GM21367 (cell line): ENCODE results near the gene HNRNPUL2.
A peak's percentile ranks its signal among the peaks of the same experiment; 100 is the strongest.
"Not testable (repeated sequence)": the region's sequence is repeated elsewhere in the genome, so short reads cannot be mapped to it uniquely, and the experiment has no call there.

Experiments
- ATAC-seq: cut with Tn5 transposase; IDR thresholded peaks from one replicate; pipeline ENCODE4 v1.9.1; 2021; ENCODE audit not compliant: unreplicated experiment

Gene HNRNPUL2

DNA sequence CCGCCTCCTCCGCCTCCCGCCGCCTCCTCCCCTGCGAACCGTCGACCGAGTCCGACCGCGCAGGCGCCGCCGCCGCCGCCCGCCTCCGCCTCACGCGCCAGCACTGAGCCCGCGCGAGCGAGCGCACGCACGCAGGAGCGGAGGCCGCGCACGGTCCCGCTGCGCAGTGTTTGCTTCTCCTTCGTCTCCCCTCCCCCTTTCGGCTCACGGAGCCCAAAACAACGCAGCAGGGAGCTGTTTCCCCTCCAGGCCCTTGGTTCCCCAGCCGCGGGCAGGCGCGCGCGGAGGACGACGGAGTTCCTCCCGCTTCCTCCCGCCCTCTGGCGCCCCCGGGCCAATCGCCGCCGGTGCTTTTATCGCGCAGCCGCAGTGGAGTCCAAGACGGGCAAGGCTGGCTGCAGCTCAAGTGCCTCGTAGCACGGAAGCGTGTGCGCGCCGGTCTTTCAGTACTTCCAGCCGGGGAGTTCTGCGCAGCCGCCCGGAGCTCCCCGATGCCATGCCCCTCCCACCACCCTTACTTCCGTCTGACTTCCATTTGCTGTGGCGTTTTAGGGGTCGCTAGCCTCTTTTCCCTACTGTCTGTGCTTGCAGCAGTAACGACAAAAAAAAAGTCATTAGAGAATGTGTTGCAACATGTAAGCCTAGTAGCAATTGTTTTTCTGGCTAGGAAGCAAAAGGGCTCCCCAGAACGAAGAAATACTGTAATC lies at the start of gene HNRNPUL2:
HNRNPUL2 (minus strand) TSS at position 293 of the 707 bp plus-strand sequence. CDS start 301 bp downstream, outside the sequence.
- ATAC-seq, result peak; percentile 64

DNA sequence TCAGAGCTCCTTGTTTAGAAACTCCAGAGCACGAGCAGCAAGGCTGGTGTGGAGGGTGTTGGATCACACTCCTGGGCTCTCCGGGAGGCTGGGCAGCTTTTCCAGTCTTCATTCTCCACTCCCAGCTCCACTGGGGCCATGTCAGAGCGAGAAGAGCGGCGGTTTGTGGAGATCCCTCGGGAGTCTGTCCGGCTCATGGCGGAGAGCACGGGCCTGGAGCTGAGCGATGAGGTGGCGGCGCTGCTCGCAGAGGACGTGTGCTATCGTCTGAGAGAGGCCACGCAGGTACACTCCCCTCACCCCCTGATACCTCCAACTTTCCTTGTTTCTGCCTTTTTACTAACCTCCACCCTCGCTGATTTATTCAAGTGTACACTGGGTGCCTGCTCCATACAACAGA lies 48.4 kb upstream of the HNRNPUL2 start:
- no peak for ATAC-seq

DNA sequence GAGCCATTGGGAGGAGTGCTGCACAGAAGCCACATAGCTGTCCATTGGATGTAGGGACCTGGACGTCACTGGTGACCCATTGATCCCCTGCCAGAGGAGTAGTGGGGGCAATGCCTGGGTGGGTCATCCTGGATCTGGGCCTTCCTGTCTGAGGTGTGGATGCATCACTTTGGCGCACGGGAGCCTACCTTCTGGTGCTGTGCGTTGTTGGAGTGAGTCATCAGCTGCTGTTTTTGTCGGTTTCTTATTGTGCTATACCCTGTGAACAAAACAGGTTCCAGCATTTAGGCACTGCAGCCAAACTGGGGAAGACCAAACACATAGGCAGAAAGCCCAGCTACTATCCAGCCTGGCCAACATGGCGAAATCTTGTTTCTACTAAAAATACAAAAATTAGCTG lies 47.1 kb upstream of the HNRNPUL2 start:
- ATAC-seq, result no peak

DNA sequence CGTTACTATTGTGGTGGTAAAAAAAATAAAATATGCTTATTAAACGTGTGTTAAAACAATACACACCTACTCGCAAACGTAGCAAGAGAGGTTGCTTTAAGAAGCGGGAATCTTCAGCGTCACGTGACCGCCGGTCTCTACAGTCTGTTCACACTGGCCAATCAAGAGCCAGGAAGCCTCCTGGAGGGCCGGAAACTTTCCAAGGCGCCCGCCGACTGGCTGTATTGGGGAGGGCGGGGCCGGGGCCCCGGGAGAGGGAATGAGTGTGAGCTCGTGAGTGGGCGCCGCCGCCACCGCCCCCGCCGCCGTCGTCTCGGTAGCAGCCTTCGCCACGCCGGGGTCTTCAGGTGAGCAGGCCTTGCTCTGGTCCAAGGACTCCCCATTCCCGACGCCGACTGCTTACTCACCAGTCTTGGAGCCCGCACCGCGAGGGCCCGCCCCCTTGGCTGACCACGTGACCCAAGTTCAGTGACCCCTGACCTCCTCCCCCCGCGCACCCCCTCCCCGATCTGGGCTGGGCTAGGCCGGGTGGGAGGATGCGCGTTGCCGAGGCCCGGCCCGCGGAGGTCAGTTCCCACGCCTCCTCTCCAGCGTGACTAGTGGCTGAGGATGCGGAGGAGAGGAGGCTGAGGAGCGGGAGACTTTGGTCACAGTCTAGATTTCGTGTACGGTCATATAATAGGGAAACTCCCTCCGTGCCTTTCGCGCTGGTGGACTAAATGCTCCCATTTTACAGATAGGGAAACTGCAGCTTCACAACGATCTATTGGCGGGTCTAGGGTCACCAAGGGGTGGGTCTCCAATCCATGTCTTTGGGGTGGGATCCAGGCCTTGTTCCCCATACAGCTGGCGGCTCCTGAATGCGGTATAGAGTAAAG lies 44.1 kb upstream of the HNRNPUL2 start, which contains the start of gene TAF6L:
TAF6L (plus strand) TSS at position 253 of the 878 bp plus-strand sequence. CDS start 4,388 bp downstream, outside the sequence.
- ATAC-seq, result peak; percentile 65

GRCh38 chr11:62770778-62771143 lies 43.5 kb upstream of the HNRNPUL2 start:
- no peak for ATAC-seq

DNA sequence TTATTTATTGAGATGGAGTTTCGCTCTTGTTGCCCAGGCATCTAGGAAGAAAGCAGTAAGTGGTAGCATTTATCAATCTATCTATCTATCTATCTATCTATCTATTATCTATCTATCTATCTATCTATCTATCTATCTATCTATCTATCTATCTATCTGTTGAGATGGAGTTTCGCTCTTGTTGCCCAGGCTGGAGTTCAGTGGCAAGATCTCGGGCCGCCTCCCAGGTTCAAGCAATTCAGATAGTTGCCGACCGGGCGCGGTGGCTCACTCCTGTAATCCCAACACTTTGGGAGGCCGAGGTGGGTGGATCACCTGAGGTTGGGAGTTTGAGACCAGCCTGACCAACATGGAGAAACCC lies 33.6 kb upstream of the HNRNPUL2 start:
- not testable (repeated sequence) for ATAC-seq

GRCh38 chr11:62757846-62758788 lies 30.9 kb upstream of the HNRNPUL2 start:
- ATAC-seq, result no peak

- ATAC-seq, result no peak
Observed at GRCh38 chr11:62755086-62755615, 27.9 kb upstream of the HNRNPUL2 start.

DNA sequence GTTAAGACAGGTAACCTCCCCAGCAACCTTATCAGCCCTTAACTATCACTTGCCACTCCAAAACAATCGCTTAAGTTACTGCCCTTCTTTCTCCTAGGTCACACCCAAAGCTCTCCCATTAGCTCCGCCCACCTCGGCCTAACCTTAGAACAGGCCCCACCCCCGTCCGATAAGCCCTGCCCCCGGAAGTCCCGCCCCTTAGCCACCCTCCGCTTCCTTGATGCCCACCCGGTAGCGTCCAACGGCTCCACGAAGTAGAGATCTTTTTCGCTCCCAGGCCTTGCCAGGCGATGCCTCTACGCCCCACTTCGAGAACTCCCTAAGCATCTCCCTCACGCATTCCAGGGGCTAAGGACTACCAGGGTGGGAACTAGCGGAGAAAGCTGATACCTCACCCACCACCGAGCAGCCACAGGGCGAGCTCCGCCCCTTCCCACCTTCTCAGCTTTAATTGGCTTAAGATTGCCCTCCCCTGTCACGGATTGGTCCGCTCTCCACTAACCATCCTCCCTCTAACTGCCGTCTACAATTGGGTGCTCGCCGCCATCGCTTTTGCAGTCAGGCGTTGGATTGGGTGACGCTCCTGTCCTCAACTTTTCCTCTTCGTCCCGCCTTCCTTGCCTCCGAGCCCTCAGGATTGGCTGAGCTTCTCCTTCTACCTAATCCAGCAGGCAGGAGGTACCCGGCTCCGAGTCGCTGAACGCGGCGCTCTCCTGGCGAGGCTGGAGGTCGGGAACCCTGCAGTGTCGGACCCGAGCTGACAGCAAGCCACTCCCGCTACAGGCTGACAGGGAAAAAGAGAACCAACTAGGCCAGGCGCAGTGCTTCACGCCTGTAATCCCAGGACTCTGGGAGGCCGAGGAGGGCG lies 26.7 kb upstream of the HNRNPUL2 start, which contains the start of gene ZBTB3:
ZBTB3 (minus strand) TSS at position 425 of the 868 bp plus-strand sequence. CDS start 496 bp downstream, outside the sequence.
- ATAC-seq, result peak; percentile 95

DNA sequence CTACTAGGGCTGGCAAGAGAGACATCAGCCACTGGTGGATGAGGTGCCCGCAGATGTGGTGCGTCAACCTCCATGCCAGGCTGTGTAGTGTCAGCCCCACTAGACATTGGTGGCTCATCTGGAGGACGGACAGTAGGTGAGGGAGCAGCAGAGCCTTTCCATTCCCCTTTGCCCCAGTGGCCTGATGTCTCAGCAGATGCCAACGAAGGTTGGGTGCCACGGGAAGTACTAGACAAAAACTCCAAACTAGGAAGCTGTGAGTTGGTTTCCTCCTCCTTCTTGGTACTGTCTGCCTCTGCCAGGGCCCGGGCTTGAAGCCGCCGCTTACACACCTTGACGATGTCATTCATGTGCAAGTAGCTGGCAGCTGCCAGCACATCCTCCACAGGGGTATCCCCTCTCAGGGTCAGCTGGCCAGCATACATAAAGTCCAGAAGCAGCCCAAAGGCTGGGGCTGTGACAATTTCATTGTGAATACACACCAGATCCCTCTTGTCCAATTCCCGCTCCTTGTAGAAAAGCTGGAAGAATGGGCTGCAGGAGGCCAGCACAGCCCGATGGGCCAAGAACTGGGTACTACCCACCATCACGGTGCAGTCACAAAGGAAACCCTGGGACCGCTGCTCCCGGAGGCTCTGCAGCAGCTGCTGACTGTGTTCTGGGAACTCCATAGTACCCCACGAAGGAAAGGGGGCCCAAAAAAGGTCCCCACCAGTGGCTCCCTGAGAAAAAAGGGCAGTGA lies 25.9 kb upstream of the HNRNPUL2 start:
- no peak for ATAC-seq

GRCh38 chr11:62752177-62752785 lies 25.0 kb upstream of the HNRNPUL2 start:
- no peak for ATAC-seq

DNA sequence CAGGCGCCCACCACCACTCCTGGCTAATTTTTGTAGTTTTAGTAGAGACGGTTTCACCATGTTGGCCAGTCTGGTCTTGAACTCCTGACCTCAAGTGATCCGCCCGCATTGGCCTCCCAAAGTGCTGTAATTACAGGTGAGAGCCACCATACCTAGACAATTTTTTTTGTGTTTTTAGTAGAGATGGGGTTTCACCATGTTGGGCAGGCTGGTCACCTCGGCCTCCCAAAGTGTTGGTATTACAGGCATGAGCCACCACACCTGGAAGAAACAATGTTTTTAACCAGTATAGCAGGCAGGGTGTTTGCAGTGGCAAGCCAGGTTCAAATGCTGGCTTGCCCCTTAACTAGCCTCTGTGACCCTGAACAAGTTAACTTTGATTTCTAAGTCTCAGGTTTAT lies 22.7 kb upstream of the HNRNPUL2 start:
- ATAC-seq, result not testable (repeated sequence)

- ATAC-seq, result no peak
Observed at GRCh38 chr11:62747475-62748160, 20.4 kb upstream of the HNRNPUL2 start.

- no peak for ATAC-seq
Observed at GRCh38 chr11:62737196-62737595, 9.9 kb upstream of the HNRNPUL2 start.

DNA sequence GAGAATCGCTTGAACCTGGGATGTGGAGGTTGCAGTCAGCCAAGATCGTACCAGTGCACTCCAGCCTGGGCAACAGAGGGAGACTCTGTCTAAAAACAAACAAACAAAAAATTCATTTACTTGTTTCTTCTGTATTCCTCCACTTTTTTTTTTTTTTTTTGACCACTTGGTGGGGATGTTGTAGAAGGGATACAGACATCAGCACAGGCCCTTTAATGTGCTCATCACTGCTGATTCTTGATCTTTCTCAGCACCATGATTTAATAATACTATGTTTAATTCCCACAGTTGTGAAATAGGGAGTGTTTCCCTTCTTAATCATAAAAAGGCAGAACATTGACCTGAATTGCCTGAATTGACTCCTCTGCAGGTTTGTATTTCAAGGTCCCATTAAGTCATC lies 5.6 kb upstream of the HNRNPUL2 start:
- no peak for ATAC-seq

DNA sequence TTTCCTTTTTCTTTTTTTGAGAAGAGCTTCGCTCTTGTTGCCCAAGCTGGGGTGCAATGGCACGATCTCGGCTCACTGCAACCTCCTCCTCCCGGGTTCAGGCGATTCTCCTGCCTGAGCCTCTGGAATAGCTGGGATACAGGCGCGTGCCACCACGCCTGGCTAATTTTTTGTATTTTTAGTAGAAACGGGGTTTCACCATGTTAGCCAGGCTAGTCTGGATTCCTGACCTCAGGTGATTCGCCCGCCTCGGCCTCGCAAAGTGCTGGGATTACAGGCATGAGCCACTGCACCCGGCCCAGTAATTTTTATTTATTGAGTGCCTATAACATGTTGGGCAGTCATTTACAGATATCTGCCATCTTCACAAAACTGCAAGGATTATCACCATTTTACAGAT lies 2.8 kb upstream of the HNRNPUL2 start:
- ATAC-seq, result not testable (repeated sequence)

DNA sequence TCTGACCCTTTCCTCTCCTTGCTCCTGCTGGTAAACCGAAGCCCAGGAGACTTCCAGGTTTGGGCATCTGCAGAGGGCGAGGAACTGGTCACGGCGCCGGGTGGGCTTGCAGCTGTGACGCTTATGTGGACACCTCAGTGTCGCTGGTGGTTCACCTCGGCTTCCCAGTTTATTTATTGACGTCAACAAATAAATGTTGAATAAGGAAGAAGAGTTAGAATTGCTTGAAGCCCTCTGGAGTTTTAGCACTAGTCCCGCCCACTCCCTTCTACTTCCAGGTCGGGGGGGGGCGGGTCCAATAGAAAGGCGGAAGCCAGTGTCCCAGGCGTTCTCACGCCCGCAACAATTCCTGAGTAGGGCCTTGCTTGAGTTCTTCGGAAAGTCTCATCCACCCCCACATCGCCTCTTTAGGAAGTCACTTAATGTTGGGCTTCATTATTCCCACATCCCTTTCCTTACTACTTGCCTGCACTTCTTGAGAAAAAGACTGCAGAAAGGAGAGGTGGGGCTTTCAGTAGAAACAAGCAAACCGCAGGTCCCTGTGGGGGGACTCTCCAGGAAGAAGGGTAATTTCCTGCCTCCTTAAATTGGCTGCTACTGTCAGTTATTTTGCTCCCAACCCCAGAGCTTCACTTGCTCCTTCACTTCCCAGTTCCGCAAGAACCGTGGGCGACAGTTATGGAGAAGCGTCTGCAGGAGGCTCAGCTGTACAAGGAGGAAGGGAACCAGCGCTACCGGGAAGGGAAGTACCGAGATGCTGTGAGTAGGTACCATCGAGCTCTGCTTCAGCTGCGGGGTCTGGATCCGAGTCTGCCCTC lies 1.1 kb upstream of the HNRNPUL2 start, which contains the start of gene TTC9C:
TTC9C (plus strand) TSS at position 316 of the 818 bp plus-strand sequence; CDS start at position 679, 363 bp downstream.
- ATAC-seq, result peak; percentile 6
